Breast epithelium (tissue), 4 donors: ENCODE data around the gene C11orf87. TPM values are rescaled to one million over a fixed set of nuclear protein-coding genes. Genes with fewer than 3 reads are reported as not detected.

Source experiments
- DNase-seq, 2 donors: peaks; one replicate each; pipeline ENCODE4 v3.0.0-alpha.2; 2019; ENCODE audit warnings: low spot score in 2 of 2
- H3K27ac ChIP-seq, 2 donors: fragments of 200-600 bp; sonication (generic) in 1 of 2; one replicate each; pipeline ENCODE4 v1.5.1; 2016 to 2019; ENCODE audit warnings: mild to moderate bottlenecking in 1 of 2
- H3K27me3 ChIP-seq, 2 donors: fragments of 200-600 bp; sonication (generic) in 1 of 2; one replicate each; pipeline versions ENCODE4 v1.5.1 to v1.6.0; 2017 to 2019; ENCODE audit warnings: control low read depth in 1 of 2, mild to moderate bottlenecking in 1 of 2
- H3K36me3 ChIP-seq: fragments of 200-600 bp; one replicate; pipeline ENCODE4 v1.5.1; 2019
- H3K4me1 ChIP-seq, 2 donors: fragments of 200-600 bp; sonication (generic); one replicate each; pipeline ENCODE4 v1.5.1; 2016 to 2019; ENCODE audit warnings: control low read depth in 1 of 2
- H3K4me3 ChIP-seq, 3 donors: fragments of 200-600 bp; sonication (generic); 1 replicate in 2 of 3; 2 replicates in 1 of 3; pipeline ENCODE4 v1.5.1; 2016 to 2019; ENCODE audit warnings: mild to moderate bottlenecking in 3 of 3, moderate library complexity in 2 of 3
- H3K9me3 ChIP-seq, 2 donors: fragments of 200-600 bp; sonication (generic) in 1 of 2; one replicate each; pipeline ENCODE4 v1.5.1; 2016 to 2019; ENCODE audit warnings: control low read depth in 1 of 2
- POLR2A ChIP-seq: fragments of 450-650 bp; IDR thresholded peaks from one replicate; pipeline ENCODE4 v1.6.1; 2016; ENCODE audit warnings: antibody characterized with exemption, mild to moderate bottlenecking, moderate library complexity
- POLR2AphosphoS5 ChIP-seq, 3 donors: sonication (generic); formaldehyde crosslinking; IDR thresholded peaks; one replicate each; pipeline ENCODE4 v1.6.1; 2017; ENCODE audit warnings: antibody characterized with exemption in 3 of 3
- intact Hi-C: fragments of 100-400 bp; cut with DNase I; formaldehyde crosslinking; loops from one replicate; pipeline ENCODE4 v1.15.1; 2023; ENCODE audit warnings: low total_unique reads
- total RNA-seq, 3 donors: library from RNA; depleted of rRNA; stranded (reverse); fragments of >200 nt; gene quantifications; one replicate each; pipeline ENCODE4 v1.1.0, GENCODE V29; 2016
- TF ChIP-seq, protein P1 (sequence below), 3 donors: fragments of 450-650 bp; IDR thresholded peaks; one replicate each; pipeline ENCODE4 v1.5.1; 2016 to 2017; ENCODE audit warnings: antibody characterized with exemption in 3 of 3, mild to moderate bottlenecking in 3 of 3, moderate library complexity in 3 of 3

Gene C11orf87
- under 1 TPM in 1 of 3 donors, not detected in 2; under 0.01 TPM for total RNA-seq

DNA sequence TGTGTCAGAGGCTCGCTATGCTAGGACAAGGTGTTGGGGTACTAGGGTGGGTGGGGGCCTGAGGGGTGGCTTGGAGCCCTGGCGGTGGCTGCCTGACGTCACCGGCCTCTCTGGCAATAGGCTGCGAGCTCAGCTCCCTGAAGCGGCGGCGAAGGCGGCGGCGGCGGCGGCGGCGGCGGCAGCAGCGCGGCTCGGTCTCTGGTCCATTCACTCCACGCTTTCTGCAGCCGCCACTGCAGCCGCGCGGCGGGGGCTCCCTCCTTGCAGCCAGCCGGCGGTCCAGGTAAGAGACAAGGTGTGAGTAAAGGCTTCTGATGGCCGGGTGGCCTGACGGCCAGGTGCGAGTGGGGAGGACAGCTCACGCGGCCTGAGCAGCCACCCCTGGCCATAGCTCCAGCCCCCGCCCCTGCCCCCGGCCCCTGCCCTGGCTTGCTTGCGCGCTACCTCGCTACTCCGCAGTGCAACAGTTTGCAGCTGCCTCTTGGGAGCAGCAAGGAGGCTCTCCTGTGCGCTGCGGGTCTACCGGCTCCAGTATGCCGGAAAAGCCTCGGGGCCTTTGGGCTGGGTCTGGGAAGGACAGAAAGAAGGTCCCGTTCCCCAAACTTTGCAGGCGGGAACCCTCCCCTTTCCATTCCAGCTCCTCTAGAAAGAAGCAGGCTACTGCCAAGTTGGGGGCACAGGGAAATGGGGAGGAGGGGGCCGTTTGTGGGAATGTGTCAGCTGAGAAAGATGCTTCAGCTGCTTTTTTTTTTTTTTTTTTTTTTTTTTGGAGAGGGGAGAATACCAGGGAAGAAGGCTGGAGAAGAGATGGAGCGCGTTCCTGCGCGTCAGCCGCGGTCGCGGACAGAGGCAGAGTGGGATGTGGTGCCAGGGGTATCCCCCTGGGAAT lies at the start of gene C11orf87:
Gene C11orf87, plus strand, starts transcription at position 210 of the 889 bp plus-strand sequence. CDS start 1,444 bp downstream, outside the sequence.
- Histone ChIP-seq H3K4me3 (peak within 1 kb of the TSS; percentile 20 to 56 (median 30)), H3K9me3 (no peaks in the 10 kb centered on the region), H3K36me3 (no peaks in the 10 kb centered on the region), H3K27ac (no peak within 1 kb of the TSS), H3K4me1 (peaks cover 0 to 8% of the 10 kb centered on the region in 2 donors), H3K27me3 (peaks cover 0 to 34% of the 10 kb centered on the region in 2 donors)
- DNase-seq = no peak
- intact Hi-C loops = no loop called here
- TF ChIP-seq POLR2A (no peak), POLR2AphosphoS5 (IDR thresholded peaks at IDR 0.05) (no peak)
- TF ChIP-seq, protein P1, sequence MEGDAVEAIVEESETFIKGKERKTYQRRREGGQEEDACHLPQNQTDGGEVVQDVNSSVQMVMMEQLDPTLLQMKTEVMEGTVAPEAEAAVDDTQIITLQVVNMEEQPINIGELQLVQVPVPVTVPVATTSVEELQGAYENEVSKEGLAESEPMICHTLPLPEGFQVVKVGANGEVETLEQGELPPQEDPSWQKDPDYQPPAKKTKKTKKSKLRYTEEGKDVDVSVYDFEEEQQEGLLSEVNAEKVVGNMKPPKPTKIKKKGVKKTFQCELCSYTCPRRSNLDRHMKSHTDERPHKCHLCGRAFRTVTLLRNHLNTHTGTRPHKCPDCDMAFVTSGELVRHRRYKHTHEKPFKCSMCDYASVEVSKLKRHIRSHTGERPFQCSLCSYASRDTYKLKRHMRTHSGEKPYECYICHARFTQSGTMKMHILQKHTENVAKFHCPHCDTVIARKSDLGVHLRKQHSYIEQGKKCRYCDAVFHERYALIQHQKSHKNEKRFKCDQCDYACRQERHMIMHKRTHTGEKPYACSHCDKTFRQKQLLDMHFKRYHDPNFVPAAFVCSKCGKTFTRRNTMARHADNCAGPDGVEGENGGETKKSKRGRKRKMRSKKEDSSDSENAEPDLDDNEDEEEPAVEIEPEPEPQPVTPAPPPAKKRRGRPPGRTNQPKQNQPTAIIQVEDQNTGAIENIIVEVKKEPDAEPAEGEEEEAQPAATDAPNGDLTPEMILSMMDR (IDR thresholded peaks at IDR 0.05) = no peak

GRCh38 chr11:109374032-109374431 lies 48.0 kb upstream of the C11orf87 start:
- Histone ChIP-seq H3K27me3 (no peaks in the 10 kb centered on the region), H3K4me1 (no peaks in the 10 kb centered on the region), H3K4me3 (no peak overlapping the region), H3K36me3 (no peaks in the 10 kb centered on the region), H3K27ac (no peak overlapping the region), H3K9me3 (no peaks in the 10 kb centered on the region)
- intact Hi-C loops = no loop called here
- TF ChIP-seq POLR2AphosphoS5 (IDR thresholded peaks at IDR 0.05) = no peak
- TF ChIP-seq, protein P1 (IDR thresholded peaks at IDR 0.05) = no peak
- no peak for TF ChIP-seq POLR2A
- no peak for DNase-seq

DNA sequence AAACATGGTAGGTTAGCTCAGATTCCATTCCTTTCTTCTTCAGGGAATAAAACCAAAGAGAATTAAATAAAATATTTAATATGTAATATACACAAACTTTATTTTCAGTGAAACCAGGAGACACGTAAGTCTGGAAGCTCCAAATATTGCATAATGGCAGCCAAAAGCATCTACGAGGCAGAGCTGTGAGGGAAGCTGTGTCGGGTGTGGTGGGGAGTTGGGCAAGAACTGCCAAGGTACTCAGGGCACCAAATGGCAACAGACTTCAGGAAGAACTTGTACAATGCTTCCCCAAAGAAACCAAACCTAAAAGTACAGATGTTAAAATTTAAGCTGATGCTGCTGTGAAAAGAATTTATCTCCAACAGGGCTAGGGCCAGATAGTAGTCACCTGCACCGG lies 47.5 kb upstream of the C11orf87 start:
- intact Hi-C loops = no loop called here
- H3K27ac ChIP-seq = no peak overlapping the region
- H3K4me1 ChIP-seq = no peaks in the 10 kb centered on the region
- no peak for DNase-seq
- no peak overlapping the region for H3K4me3 ChIP-seq
- no peak for TF ChIP-seq POLR2AphosphoS5 (IDR thresholded peaks at IDR 0.05)
- H3K27me3 ChIP-seq = no peaks in the 10 kb centered on the region
- no peaks in the 10 kb centered on the region for H3K9me3 ChIP-seq
- no peaks in the 10 kb centered on the region for H3K36me3 ChIP-seq

GRCh38 chr11:109377039-109377742 lies 44.8 kb upstream of the C11orf87 start:
- TF ChIP-seq, protein P1 (IDR thresholded peaks at IDR 0.05) = no peak
- no peak for TF ChIP-seq POLR2A
- TF ChIP-seq POLR2AphosphoS5 (IDR thresholded peaks at IDR 0.05) = no peak
- Histone ChIP-seq H3K4me1 (no peaks in the 10 kb centered on the region), H3K36me3 (no peaks in the 10 kb centered on the region), H3K27ac (no peak overlapping the region), H3K27me3 (no peaks in the 10 kb centered on the region), H3K9me3 (no peaks in the 10 kb centered on the region), H3K4me3 (no peak overlapping the region)
- intact Hi-C loops = no loop called here
- no peak for DNase-seq

GRCh38 chr11:109378034-109378433 lies 44.0 kb upstream of the C11orf87 start:
- Histone ChIP-seq H3K27ac (no peak overlapping the region), H3K36me3 (no peaks in the 10 kb centered on the region), H3K9me3 (no peaks in the 10 kb centered on the region), H3K4me1 (no peaks in the 10 kb centered on the region), H3K4me3 (no peak overlapping the region), H3K27me3 (no peaks in the 10 kb centered on the region)
- no peak for TF ChIP-seq POLR2AphosphoS5 (IDR thresholded peaks at IDR 0.05)
- TF ChIP-seq, protein P1 (IDR thresholded peaks at IDR 0.05) = no peak
- no peak for TF ChIP-seq POLR2A
- intact Hi-C loops = no loop called here
- no peak for DNase-seq
